GM12801 (cell line): ENCODE measurements around the gene PSAP.

ENCODE experiments used
- TF ChIP-seq, protein P1 (sequence below): IDR thresholded peaks from one replicate; pipeline ENCODE4 v1.5.1; 2011; ENCODE audit warnings: control low read depth; ENCODE audit not compliant: insufficient read length; ENCODE audit errors: extremely low read depth

PSAP gene

DNA sequence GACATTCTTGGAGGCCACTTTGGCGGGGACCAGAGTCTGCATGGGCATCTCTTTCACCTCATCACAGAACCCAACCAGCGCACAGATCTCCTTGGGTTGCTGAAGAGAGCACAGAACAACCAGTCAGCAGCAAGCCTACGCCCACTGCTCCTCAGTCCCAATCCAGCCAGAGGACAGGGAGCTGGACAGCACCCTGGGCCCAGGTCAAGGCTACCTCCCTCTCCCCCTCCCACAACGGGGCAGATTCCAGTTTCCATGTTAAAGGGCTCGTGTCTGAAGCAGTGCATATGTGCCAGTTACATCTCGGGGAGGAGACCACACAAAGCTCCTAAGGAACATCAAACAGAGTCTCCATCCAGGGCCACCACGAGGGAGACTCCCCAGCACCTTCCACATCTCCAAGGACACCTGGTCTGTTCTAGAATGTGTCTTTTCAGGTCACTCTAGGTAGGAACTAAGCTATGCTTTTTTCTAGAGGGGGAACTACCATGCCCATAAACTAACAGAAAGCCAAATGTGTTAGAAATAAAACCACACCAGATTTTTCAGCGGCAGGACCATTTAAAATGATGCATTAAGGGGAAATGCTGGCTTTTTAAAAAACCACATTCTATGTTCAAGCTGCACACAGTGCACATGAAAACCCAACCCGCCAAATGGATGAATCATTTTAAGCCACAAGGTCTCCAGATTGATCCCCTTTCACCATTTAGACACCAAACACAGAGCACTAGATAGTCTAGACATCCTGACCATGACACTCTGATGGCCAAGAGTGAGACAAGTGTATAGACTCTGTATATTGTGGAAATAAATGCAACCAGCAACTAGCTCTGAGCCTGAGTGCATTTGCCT, 28.9 kb downstream of the PSAP start:
- TF ChIP-seq, protein P1, sequence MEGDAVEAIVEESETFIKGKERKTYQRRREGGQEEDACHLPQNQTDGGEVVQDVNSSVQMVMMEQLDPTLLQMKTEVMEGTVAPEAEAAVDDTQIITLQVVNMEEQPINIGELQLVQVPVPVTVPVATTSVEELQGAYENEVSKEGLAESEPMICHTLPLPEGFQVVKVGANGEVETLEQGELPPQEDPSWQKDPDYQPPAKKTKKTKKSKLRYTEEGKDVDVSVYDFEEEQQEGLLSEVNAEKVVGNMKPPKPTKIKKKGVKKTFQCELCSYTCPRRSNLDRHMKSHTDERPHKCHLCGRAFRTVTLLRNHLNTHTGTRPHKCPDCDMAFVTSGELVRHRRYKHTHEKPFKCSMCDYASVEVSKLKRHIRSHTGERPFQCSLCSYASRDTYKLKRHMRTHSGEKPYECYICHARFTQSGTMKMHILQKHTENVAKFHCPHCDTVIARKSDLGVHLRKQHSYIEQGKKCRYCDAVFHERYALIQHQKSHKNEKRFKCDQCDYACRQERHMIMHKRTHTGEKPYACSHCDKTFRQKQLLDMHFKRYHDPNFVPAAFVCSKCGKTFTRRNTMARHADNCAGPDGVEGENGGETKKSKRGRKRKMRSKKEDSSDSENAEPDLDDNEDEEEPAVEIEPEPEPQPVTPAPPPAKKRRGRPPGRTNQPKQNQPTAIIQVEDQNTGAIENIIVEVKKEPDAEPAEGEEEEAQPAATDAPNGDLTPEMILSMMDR: no peak

DNA sequence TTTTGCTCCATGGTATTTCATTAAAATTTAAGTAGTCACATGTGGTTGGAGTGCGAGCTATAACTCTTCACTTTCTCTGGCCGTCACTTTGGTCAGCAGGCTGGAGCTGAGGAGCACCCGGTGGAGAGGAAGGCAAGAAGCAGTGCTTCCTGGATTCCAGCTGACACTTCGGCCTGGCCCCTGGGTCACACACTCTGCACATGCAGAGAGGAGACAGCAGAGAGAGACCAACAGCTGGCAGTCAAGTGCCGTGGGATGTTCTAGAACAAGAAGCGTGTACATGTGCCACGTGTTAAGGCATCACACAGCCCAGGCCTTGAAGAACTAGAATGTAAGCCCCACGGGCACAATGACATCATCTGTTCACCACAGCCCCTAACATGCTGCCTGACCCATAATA, 30.1 kb downstream of the PSAP start:
- TF ChIP-seq, protein P1: no peak

DNA sequence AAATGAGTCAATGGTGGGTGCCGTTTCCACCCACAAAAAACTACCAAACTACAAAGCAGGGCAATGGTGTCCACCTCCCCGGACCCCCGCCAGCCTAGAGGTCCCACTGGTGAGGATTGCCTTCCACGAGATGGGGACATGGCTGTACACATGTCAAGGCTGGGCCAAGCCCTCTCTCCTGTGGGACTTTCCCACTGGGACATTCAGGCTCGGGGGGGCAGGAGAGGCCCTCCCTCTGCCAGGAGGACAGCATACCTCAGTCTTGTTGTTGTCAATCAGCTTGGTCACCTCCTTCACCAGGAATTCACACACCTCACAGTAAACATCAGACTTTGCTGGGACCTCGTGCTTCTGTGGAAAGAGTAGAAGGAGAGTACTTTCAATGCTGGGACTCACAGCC, 31.1 kb downstream of the PSAP start:
- TF ChIP-seq, protein P1: no peak

DNA sequence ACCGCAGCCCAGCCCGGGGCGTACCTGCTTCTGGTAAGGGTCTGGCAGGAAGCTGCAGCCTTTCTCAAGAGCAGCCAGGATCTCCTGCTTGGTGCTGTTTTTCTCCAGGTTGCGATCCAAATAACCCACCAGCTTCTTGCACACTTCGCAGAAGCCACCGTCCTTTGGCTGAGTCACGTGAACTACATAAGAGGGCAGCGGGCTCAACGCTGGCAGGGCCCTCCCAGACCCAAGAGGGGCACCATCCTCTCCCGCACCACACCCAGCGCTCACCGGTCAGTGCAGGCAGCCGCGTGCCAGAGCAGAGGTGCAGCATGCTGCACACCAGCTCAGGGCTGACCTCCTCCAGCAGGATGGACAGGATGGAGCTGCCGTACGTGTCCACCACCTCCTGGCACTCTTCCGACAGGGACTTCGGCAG, 31.6 kb downstream of the PSAP start:
- TF ChIP-seq, protein P1: no peak

DNA sequence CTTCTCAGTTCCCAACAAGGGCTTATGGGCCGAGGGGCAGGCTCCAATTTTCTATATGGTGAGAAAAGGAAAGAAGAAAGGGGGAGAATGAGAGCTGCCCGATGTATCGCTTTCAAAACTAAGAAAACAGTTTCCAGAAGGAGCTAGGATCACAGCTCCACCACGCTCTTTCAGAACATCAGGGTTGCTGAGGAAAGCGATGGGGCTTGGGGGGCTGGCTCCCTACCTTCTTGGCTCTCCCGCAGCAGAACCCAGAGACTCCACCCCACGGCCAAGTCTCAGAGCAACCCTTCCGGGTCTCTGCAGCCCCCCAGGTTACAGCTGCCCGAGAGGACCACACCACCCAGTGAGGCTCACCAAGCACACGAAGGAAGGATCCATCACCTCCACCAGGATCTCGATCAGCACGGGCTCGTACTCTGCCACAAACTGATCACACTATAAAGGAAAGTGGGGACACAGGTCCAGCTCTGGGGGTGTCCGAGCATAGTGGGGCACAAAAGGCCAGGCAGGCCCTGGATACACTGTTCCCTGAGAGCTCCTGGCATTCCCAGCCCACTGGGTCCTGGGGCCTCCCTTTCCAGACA, 32.3 kb downstream of the PSAP start:
- TF ChIP-seq, protein P1: no peak

DNA sequence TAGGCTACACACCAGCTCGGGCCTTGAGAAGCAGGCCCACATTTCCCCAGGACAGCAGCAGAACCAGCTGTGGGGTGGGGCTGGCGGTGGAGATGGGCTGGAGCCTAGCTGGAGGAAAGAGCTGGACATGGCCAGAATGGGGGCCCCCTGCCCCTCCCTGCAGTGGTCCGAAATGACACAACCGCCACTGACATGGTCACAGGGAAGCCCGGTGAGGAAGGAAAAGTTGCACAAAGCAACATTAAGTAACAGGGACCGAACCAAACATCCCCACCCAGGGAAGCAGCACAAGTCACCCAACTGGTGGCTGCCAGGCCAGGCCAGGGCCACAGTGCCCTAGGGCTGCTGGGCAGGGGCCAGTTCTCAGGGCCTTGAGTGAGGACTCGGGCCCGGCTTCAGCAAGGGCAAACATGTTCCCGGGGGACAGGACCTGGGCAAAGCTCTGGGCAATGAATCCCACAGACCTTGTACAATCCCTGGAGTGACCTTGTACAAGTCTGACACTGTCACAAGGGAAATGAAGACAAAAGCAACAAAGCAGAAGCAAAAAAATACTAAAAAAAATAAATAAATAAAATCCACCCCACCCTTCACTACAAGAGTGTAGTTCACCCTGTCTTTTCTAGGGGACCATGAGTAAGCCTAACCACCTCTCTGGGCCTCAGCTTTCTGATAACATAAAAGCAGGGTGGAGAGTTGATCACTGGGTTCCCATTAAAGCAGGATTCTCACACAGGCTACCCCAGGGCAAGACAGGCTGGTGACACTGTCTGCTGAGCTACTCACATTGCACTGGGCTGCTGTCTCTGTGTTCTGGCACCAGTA, 33.0 kb downstream of the PSAP start:
- TF ChIP-seq, protein P1: no peak

DNA sequence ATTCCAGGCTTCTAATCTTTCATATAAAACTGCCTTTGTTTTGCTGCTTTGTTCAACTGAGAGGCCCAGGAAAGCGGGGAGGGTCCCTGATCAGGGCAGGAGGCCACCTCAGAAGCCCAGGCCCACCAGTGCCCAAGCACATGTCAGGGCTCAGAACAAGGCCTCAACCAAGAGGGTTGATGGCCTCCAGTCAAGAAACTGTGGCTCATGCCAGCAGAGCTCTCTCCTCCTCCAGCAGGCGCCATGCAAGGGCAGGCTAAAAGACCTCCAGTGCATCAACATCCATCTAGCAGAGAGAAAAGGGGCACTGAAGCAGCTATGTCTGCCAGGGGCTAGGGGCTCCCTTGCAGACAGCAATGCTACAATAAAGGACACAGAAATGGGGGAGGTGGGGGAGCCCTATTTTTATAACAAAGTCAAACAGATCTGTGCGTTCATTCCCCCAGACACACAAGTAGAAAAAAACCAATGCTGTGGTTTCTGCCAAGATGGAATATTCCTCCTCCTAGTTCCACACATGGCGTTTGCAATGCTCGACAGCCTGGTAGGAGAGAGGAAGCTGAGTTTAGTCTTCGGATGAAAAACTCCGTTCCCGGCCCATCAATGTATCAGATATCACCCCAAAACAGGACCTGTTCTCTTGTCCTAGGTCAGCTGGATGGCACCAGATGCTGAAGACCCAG, 34.0 kb downstream of the PSAP start:
- TF ChIP-seq, protein P1: no peak
